Activated gamma-delta T cell treated with anti-CD3 and anti-CD28 coated beads, Interleukin-2, amount 50 U/mL, for 16 hours (primary cell): ENCODE results near the gene RALGPS2.

Source experiments
- DNase-seq: peaks from one replicate; pipeline ENCODE4 v3.0.0-alpha.2; 2020; ENCODE audit warnings: low read depth

RALGPS2 gene

DNA sequence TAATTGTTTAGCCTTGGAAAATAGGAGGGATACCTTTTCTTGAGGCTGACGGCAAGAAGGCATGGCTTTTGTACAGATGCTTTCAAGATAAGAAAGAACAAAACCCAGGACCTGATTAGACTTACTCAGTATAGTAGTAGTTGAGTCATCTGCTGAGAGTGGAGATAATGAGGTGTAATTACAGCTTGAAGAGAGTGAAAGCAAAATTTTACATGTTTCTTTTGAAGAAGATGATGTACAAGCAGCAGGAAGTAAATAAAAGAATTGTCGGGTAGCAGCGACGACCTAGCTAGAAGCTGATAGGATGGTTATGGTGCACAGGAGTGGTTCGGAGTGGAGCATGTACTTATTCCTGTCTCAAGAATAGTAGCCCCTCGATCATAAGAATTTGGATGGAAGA is 139.3 kb downstream of the RALGPS2 start:
- DNase-seq = no peak

DNA sequence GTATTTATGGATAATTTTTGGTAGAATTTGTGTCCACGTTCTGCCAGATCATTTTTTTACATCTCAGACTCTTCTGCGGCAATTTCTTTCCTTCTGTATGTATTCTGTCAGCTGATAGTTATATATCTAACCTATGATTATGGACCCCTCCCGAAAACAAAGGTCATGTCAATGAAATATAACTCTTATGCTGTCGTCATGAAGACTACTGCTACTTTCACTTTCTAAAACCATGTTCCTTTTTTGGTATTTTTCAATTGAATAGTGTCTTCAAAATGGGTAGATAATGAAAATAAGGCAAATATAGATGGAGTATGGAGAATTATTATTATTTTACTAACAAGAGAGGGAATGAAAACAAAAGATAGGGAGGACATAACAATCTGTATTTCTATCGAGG is 142.6 kb downstream of the RALGPS2 start:
- DNase-seq = no peak

DNA sequence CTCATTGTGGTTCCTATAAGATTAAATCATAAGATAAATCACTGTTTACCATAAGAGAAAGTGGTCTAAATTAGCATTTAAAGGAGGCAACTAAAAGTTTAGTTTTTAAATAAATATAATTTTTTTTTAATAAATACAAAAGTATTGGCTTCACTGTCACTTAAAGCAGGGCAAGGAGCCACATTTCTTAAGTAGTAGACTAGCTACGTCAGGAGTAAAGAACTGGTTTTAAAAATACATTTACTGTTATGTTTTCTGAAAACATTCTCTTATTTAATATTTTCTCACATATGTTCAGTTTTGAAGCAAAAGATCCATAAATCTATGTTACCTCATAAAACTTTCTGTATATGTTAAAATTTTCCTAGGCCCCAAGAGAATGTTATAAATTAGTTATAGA is 143.7 kb downstream of the RALGPS2 start:
- DNase-seq = no peak

DNA sequence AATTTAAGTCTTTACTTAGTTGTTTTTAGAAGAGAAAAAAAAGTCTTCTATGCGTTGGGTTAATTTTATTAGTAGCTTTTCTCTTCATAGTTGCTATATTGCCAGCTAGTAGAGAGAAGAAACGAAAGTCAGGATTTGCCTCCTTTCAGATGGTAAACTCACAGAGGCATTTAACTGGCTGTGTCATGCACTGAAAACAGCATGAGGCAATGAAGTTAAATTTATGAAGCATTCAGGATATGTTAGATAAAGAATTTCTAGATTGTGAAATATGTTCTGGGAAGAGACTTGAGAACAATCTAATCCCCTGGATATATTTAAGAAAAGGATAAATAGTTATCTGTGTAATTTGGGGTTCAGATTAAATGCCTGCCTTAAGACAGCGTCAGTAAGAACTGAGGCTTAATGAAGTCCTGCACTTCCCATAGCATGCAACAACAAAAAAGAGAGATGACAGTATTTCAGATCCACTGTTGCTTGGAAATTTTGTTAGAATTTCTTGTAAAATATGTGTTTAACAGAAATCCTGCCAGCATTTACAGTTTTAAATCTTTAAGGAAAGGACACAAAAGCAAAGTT is 144.2 kb downstream of the RALGPS2 start:
- no peak for DNase-seq

DNA sequence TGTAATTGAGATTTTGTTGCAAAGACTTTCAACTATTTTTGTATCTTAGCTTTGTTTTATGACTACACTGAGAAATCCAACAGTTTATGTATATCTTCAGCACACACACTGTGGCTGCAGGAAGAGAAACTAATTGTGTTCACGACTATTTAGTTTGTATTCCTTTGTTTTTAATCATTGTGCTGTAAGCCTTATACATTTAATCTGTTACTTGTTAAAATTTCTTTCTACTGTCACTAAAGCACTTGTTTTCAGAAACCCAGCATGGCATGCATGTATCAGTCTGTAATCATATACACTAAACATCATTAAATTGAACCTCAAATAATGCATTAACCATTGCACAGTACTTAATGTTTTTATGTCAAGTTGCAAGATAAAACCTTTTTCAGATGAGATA is 145.2 kb downstream of the RALGPS2 start:
- DNase-seq = no peak

DNA sequence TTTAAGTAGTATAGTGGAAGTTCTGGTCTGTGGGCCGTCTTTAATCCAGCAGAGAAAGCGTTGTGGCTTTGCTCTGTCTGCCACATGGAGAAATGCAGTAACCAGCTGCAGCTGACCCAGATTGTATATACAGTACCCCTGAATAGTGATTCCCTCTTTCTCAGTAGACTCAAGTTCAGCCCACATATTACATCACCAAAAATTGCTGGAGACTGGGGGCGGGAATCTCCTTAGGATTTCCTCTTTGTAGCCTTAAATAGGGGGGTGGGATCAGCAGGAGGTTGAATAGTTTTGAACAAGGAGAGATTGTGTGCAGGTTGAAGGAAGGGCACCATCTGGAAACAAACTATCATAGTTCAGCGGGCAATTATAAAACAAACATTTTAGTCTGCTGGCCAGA is 145.9 kb downstream of the RALGPS2 start, which contains the start of gene ANGPTL1:
TSS of gene ANGPTL1 (minus strand) at position 134 of the 400 bp plus-strand sequence. CDS start 5,301 bp downstream, outside the sequence.
- DNase-seq = no peak

DNA sequence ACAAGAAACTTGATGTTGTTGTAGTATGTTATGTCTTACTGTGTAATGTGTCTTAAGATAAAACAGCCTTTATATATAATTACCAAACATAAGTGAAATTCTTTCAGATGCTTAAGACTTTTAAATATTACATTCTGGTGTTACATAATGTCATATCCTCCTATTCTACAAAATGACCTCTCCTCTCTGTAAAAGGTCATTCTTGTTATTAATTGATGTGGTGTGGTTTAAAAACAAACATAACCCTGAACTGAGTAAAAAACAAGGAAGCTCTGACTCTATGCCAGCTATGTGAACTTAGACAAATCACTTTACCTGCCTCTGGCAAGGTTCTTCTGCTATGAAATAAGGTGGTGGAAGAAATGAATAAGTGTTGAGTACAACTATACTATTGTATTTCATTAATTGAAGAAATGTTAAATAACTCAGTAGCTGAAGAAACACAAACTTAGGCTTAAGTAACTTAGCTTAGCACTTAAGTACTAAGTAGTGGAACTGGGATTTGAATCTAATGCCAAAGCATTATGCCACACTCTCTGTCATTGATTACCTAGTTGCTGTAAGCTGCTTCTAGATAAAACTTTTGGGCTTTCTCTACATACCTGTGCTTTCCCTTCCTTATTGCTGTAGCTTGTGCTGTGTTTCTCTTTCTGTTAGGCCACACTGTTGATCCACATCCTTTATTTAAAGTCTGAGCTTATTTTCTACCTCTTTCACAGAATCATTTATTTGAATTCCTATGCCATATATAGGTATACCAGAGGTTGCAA is 146.7 kb downstream of the RALGPS2 start:
- DNase-seq = no peak

DNA sequence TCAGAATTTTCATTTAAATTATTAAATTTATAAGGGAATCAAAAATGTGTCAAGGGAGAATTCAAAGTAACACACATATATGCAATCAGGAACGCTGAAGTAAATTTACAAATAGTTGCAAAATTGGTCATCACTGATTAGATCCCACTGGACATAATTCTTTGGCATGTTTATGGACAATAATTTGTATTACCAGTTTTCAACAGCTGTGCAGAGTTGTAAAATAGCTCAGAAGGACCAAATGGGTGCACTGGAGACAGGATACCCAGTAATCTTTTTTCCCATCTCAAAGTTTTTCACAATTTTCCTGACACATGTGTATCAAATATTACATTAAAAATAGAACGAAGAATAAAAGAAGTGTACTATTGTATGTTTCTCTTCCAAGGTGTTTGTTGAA is 149.9 kb downstream of the RALGPS2 start:
- DNase-seq = no peak

DNA sequence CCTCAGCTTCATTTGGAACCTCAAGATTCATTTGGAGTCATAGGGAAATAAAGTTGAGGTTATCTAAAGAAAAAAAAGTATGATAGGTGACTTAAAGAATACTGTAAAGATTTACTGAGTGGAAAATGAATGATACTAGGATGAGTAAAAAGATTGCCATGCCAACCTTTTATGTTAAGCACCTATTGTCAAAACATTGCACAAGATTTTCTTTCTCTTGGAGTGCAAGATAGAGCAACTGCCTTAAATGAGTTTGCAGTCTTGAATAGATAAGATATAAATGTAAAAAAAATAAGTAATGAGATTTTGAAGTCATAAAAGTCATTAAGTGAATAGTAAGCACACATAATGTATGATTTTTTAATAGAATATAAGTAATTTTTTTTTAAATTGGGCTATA is 150.9 kb downstream of the RALGPS2 start:
- DNase-seq = no peak

DNA sequence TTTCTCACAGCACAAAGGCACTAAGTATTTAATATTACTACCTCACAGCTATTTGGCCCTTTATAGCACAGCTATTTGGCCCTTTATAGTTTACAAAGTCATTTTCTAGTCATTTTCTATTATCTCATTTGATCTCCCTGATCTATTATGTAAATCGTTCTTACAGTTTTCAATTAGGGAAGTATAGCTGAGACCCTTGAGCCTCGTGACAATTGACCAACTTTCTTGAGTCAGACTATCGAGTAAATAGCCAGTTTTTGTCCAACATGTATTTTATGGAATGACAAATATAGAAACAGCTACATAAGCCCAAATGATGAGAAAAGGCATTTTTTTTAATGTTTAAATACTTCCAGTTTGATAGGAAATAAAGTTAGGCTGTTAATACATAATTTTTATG is 152.9 kb downstream of the RALGPS2 start:
- no peak for DNase-seq

DNA sequence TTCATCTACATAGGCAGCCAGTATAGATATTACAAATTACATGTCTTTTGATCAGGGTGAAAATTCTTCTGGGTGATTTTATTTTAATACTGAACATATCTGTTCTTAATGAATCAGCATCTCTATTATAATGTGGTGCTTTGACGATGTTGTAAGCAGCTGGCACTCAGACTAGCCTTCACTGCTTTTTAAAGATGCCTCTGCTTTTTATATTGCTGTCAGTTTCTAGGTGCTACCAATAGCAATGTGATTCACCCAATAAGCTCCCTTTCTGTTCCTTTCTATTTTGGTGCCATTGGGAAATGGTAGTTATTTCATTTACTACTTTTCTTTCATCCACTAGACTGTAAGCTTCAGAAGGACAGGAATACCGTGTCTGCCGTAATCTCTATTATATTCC is 156.9 kb downstream of the RALGPS2 start:
- DNase-seq = no peak

DNA sequence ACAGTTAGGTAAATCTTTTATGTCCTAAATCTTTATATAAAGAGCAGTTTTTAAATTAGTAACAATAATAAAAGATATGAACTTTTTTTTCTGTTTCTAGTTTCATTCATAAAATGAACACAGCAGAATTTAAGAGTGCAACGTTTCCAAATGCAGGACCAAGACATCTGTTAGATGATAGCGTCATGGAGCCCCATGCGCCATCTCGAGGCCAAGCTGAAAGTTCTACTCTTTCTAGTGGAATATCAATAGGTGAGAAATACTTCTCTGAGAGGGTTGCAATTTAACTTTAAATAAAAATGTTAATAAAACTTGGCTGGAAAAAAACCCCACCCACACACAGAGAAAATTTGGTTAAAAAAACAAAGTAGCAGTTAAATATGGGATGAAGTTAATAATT is 160.8 kb downstream of the RALGPS2 start:
- no peak for DNase-seq

DNA sequence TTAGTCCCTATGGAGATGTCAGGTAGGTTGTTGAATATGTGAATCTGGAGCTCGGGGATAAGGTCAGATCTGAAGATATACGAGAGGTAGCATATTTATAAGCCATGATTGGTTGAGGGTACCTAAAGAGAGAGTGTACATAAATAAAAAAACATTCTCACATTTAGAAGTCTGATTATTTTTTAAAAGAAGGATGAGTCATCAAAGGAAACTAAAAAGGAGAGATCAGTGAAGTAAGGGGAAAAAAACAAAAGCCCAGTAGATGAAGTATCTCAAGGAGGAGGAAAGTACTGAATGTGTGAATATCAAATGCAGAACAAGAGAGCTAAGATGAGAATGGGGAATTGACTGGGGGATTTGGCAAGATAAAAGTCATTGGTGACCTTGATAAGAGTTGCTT is 161.5 kb downstream of the RALGPS2 start:
- DNase-seq = no peak

DNA sequence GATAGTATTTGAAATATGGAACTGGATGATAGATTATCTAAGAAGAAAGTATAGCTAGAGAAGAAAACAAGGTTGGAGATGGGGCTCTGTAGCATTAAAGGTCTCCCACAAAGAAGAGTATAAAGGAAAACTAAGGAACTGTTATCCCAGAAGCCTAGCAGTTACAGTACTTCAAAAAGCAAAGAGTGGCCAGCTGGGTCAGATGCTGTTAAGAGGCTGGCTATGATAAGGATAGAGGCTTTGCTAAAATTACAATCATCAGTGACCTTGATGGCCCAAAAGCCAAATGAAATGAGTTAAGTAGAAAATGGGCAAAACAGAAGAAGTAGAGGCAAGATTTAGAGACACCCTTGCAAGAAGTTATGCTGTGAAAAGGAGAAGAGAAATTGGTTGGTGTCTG is 170.9 kb downstream of the RALGPS2 start:
- no peak for DNase-seq

DNA sequence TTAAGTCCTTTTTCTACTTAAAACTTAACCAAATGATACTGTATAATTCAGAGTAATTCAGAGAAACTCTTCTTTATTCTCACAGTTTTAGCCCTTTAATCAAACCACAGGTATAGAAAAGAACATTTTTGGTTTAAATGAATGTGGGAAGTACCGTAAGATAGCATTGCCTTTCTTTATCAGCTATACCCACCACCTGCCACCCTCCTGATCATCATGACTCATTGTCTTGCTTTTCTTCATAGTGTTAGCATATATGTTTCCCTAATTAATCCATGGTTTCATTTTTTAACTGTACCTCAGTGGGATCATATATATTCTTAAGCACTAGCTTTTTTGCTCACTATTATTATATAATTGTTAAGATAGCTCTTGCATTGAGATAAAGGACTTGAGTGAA is 173.4 kb downstream of the RALGPS2 start:
- no peak for DNase-seq

DNA sequence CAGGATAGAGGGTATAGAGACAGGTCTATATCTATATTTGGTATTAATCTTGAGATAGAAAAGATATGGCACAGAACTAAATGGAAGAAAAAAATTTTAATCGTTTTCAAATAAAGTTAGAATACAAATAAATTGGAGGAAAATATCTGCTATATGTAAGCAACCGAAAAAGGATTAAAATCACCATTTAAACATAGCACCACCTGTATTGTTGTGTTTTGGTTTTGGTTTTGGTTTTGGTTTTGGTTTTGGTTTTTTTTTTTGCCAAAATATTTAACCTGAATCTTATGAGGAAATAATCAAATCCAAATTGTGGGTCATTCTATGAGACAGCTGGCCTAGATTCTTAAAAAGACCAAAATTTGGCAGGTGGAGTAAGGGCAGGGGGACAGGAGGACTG is 174.4 kb downstream of the RALGPS2 start:
- no peak for DNase-seq

DNA sequence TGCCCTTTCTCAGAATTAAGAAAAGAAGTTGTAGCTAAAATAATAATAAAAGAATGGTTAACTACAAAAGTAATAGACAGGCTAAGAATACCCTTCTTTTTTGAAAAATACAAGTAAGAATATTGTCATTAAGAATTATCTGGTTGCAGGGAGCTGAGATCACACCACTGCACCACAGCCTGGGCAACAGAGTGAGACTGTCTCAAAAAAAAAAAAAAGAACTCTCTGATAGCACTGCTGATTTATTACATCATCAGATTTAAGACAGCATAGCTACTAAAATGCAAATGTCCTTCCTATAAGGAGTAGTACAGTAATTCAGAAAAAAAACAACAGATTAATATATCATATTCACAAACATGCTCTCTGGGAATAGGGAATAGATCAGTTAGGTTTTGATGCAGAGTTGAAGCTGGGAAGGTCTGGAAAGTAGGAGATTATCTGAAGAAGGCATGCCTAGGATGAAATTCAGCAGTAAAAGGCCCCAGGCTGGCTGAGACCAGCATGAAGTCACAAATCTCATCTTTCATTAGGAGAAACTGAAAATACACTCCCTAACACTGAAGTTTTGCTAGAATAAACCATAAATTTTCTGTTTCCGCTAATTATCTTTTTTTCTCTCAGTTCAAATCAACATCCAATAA is 176.6 kb downstream of the RALGPS2 start:
- DNase-seq = no peak

DNA sequence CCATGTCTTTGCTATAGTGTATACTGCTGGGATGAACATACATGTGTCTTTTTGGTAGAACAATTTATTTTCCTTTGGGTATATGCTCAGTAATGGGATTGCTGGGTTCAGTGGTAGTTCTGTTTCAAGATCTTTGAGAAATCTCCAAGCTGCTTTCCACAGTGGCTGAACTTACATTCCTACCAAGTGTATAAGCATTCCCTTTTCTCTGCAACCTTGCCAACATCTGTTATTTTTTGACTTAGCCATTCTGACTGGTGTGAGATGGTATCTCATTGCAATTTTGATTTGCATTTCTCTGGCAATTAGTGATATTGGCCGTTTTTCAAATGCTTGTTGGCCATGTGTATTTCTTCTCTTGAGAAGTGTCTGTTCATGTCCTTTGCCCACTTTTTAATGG is 183.3 kb downstream of the RALGPS2 start:
- DNase-seq = no peak

DNA sequence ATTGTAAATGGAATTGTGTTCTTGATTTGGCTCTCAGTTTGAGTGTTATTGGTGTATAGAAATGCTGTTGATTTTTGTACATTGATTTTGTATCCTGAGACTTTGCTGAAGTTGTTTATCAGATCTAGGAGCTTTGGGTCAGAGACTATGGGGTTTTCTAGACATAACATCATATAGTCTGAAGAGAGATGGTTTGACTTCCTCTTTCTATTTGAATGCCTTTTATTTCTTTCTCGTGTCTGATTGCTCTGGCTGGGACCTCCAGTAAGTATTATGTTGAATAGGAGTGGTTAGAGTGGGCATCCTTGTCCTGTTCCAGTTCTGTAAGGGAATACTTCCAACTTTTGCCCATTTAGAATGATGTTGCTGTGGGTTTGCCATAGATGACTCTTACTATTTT is 185.0 kb downstream of the RALGPS2 start:
- no peak for DNase-seq

DNA sequence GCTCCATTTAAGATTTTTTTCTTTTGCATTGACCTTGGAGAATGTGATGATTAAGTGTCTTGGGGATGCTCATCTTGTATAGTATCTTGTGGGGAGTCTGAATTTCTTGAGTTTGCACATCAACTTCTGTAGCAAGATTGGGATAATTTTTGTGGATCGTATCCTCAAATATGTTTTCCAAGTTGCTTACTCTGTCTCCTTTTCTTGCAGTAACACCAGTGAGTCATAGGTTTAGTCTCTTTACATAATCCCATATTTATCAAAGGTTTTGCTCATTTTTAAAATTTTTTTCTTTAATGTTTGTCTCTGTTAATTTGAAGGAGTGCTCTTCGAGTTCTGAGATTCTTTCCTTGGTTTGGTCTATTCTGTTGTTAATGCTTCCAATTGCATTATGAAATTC is 187.6 kb downstream of the RALGPS2 start:
- DNase-seq = no peak

DNA sequence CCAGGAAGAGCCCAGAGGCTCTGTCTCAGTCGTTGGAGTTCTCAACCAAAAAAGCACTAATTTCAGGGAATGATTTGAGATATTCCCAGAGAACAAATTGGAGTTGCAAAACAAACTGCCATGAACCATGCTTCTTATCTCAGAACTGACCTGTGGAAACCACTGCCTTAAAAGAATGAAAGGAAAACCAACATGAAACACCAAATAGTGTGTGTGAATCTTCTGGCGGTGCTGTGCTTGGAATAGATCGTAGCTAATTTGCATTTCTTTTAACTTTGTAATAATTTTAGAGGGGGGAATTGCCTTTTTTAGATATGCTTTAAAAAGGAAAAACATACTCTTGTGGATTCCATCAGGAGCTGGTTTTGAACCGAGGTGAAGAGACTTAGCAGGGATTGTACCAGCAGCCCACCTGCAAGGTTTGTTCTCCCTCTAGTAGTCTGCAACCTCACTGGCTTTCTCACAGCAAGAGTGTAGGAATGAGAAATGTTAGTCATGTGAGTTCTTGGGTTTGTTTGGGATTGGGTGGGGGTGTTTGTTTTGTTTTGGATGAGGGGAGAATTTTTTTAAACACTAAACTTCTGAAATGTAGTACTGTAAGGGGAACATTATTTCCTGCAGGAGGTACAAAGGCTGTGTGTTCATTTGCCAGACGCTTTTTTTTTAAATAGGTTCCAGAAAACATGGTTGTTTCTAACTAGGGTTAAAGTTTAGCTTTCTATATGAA is 191.6 kb downstream of the RALGPS2 start:
- no peak for DNase-seq

DNA sequence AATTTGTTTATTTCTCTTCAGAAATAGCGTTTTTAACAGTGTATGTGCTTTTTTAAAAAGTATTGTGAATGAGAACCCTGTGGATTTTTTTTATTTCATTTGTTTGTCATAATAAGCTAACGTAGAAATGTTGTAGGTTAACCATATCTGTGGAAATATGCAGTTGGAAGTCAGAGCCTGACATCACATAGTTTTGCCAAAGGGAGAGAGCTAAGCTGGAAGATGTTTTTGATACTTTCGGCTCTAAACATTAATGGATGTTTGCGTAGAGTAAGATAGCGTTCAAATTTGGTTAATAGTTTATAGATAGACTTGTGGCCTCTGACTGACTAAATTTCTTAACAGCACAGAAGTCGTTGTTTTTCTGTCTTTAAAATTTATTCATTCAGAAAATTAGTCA is 193.3 kb downstream of the RALGPS2 start:
- DNase-seq = no peak

DNA sequence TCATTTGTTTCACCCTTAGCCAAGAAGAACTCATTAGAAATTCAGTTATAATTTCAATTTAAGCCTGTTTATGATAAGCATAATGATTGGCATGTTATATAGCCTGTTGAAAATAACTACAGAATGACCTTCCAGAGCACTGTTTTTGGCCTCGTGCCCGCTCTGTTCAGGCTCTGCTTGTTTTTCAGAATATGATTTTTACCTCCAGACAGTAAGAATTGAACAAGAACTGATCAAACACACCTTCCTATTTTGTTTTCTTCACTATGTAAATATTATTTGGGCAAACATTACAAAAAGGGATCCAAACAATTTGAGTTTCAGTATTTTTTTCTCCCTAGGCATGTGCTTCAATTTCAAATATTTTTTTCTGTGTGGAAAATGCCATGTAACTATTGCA is 193.9 kb downstream of the RALGPS2 start:
- no peak for DNase-seq
